ENCODE measurements around the gene ANKK1.

DNA sequence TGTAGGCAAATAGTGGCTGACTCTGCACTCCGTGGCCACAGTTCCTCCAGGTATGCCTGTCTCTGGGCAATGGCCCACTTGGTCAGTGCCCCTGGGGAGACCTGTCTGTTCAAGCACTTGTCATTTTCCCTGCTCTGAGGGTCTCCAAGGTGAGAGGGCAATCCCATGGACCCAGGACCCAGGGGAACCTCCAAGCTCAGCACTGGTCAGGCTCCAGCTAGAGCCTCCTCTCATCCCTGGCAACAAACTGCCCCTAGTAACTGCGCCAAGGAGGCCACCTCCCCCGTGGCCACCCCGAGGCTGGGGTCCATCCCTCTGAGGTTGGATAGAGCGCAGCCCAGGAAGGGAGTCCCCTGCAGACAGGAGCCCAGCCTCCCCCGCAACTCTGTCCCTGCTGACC is 713 bp upstream of the ANKK1 start:
- no peak for TF ChIP-seq TAF1 (IDR thresholded peaks at IDR 0.05; ENCODE audit: borderline replicate concordance, low read depth, low read length)
- no peak for TF ChIP-seq POLR2A (IDR thresholded peaks at IDR 0.05; ENCODE audit: low read depth, low read length)
